GM18517 (cell line): Measurements from ENCODE around the gene TCN1.
"Not testable (repeated sequence)": the region's sequence is repeated elsewhere in the genome, so short reads cannot be mapped to it uniquely, and the experiment has no call there.

Experiments
- ATAC-seq: cut with Tn5 transposase; IDR thresholded peaks from one replicate; pipeline ENCODE4 v1.9.1; 2021; ENCODE audit warnings: mild to moderate bottlenecking, moderate library complexity; ENCODE audit not compliant: unreplicated experiment

TCN1 gene, protein sequence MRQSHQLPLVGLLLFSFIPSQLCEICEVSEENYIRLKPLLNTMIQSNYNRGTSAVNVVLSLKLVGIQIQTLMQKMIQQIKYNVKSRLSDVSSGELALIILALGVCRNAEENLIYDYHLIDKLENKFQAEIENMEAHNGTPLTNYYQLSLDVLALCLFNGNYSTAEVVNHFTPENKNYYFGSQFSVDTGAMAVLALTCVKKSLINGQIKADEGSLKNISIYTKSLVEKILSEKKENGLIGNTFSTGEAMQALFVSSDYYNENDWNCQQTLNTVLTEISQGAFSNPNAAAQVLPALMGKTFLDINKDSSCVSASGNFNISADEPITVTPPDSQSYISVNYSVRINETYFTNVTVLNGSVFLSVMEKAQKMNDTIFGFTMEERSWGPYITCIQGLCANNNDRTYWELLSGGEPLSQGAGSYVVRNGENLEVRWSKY

GRCh38 chr11:59866397-59866796 lies at the start of gene TCN1:
Gene TCN1 (minus strand): TSS chr11:59866487. CDS start chr11:59866470, 17 bp downstream.
- no peak for ATAC-seq

GRCh38 chr11:59903569-59903968 lies 37.3 kb upstream of the TCN1 start:
- not testable (repeated sequence) for ATAC-seq

- no peak for ATAC-seq
These were observed 35.0 kb upstream of the TCN1 start for GRCh38 chr11:59901306-59901705.

DNA sequence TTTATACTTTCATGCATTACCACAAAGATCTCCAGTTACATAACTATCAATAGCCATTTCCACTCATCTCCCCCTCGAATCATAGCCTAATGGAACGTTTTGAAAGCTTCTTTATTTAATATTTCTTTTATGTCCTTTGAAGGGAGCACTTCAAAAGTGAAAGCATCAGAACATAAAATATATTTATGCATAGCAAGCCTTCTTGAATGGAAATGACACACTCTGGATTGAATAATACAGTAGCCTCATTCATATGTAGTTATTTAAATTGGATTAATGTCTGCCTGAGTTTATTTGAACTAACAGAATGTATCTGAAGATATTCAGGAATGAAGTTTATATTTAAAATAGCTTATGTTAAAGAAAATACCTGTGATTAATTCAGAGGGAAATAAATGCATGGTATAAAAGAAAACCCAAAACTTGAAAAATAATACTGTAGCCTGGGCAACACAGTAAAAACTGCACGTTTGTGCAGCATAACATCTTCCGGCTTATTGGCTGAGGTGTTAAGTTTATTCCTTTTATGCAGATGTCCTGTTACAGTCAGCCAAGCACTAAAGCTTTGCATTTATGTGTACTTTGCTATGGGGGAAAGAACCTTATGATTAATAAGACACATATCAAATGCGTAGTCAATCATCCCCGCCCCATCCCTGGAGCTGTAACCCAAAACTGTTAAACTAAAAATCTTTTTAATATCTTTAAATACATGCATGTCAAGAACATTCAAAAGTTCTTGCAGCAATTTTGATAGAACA lies 34.3 kb upstream of the TCN1 start:
- ATAC-seq = no peak

GRCh38 chr11:59899532-59899931 lies 33.2 kb upstream of the TCN1 start:
- ATAC-seq = no peak

GRCh38 chr11:59898650-59899049 lies 32.4 kb upstream of the TCN1 start:
- no peak for ATAC-seq

DNA sequence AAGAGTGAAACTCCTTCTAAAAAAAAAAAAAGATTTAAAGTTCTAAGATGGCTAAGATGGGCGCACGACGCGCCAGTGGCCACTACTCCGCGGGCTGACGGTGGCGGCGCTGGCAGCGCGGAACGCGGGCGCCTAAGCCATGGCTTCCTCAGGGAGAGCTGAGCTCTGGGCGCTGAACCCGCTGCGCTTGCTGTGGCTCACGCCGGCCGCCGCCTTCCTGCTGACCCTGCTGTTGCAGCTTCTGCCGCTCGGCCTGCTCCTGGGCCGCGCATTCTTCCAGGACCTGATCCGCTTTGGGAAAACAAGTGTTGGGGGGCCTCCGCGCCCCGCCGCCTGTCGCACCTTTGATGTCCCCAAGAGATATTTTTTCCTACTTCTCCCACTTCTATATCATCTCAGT lies 31.8 kb upstream of the TCN1 start:
- ATAC-seq = no peak

- ATAC-seq = no peak
These were observed 28.3 kb upstream of the TCN1 start for GRCh38 chr11:59894616-59895015.

- ATAC-seq = no peak
These were observed 25.5 kb upstream of the TCN1 start for GRCh38 chr11:59891781-59892181.

DNA sequence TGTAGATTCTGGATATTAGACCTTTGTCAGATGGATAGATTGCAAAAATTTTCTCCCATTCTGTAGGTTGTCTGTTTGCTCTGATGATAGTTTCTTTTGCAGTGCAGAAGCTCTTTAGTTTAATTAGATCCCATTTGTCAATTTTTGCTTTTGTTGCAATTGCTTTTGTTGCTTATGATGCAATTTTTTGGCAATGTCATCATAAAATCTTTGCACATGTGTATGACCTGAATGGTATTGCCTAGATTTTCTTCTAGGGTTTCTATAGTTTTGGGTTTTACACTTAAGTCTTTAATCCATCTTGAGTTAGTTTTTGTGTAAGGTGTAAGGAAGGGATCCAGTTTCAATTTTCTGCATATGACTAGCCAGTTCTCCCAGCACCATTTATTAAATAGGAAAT lies 20.9 kb upstream of the TCN1 start:
- not testable (repeated sequence) for ATAC-seq

- no peak for ATAC-seq
These were observed 17.3 kb upstream of the TCN1 start for GRCh38 chr11:59883597-59883996.

DNA sequence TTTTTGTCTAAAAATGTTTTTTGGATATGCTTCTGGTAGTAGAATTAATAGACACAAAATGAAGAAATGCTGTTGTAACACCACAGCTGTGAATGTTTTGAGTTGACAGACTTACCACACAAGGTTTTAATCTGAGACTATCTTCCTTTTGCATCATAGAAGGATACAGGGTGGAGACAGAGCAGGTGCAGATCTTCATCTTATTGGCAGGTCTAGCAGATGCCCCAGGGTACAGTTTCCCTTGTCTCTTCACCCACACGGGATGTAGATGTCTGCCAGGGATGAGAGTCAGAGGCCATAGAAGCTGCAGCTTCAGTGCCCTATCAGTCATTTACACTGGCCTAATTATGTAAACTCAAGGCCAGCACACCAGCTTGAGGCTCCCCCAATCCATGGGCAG lies 13.3 kb upstream of the TCN1 start:
- no peak for ATAC-seq

GRCh38 chr11:59878575-59878974 lies 12.3 kb upstream of the TCN1 start, which contains the start of gene OOSP3:
Gene OOSP3 (plus strand): TSS chr11:59878782. CDS start chr11:59878809, 27 bp downstream.
- no peak for ATAC-seq

DNA sequence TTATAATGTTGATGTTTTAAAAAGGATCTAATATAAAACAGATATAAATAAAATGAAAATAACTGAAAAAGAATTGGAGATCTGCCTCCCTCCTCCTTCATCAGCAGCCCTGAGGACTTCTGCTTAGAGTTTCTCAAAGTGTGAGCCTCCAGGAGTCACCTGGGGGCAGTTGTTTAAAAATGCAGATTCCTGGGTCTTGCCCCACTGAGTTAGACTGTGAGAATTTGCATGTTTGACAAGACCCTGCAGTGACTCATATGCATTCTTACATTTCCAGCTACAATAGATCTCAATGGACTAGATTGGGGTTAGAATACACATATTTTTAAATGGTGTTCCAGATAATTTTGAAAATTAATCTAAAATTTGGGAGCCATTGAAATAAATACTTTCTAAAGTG lies 11.5 kb upstream of the TCN1 start:
- no peak for ATAC-seq

- no peak for ATAC-seq
These were observed 11.0 kb upstream of the TCN1 start for GRCh38 chr11:59877325-59877724.

DNA sequence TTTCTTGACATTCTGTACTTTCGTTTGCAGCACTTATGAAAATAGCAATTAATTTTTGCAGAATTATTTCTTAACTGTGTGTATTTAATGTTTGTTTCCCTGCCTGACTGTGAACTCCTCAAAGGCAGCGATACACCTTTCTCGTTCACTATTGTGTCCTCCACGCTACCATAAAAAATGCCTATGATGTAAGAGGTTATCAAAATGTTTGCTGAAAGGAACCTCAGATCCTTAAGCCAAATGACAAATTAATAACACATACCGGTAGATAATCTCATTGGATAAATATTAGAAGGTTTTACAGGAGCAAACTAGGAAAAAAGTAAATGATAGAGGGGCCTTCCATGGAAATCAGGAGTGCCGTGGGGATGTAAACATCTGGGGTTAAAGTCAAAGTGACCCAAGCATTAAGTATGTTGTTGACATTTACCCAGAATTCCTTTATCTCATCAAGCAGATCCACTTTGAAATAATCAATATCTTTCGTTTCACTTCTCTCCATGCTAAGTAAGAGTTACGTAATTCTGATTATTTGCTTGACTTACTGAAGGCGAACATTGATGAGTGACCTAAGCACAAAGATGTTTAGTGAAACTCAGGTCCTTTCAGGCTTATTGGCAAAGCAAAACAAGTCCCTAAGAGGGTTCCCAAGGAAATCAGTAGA lies 9.7 kb upstream of the TCN1 start:
- no peak for ATAC-seq

- ATAC-seq = no peak
These were observed 5.8 kb upstream of the TCN1 start for GRCh38 chr11:59872076-59872475.

- no peak for ATAC-seq
These were observed 1.7 kb upstream of the TCN1 start for GRCh38 chr11:59867946-59868345.

- no peak for ATAC-seq
These were observed 549 bp upstream of the TCN1 start for GRCh38 chr11:59866836-59867235.

GRCh38 chr11:59865031-59865430 lies 1.3 kb downstream of the TCN1 start:
- no peak for ATAC-seq

DNA sequence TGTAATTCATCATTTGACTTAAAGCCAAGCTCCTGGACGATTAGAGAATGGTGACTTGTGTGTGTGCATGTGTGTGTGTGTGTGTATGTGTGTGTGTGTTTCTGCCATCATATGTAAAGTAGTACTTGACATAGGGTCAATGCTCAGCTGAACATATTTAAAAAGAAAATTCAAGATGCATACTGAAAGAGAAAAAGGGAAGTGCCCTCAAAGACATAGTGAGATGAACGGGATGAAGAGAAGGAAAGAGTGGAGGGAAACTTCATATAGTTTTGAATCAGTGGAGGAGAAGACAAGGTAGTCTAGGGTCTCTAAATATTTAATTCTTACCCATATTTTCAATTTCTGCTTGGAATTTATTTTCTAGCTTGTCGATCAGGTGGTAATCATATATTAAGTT lies 4.0 kb downstream of the TCN1 start:
- no peak for ATAC-seq

DNA sequence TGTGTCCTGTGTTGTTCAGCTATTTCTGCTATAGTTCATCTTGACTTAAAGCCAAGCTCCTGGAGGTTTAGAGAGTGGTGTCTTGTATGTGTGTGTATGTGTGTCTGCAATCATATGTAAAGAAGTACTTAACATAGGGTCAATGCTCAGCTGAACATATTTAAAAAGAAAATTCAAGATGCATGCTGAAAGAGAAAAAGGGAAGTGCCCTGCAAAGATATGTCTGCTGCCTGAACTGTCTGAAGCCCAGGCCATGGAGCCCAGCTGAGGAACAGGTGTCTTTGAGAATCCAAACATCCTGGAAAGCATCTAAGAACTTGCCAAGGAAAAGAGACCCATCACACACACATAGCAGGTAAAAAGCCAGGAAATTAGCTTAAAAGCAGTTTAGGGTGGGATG lies 6.6 kb downstream of the TCN1 start:
- no peak for ATAC-seq
